Panc1 (cell line): ENCODE data around the gene HOXD13. TPM values are rescaled to one million over a fixed set of nuclear protein-coding genes. Genes with fewer than 3 reads are reported as not detected.
A peak's percentile ranks its signal among the peaks of the same experiment; 100 is the strongest.

Experiments
- ATAC-seq: fragments of 200-7000 bp; cut with Tn5 transposase; 2 replicates; pipeline ENCODE4 v1.9.1; 2020; ENCODE audit warnings: mild to moderate bottlenecking, moderate library complexity
- BruUV-seq: library from RNA; stranded (reverse); fragments of 400-500 nt; replicated peaks from 2 replicates; lab custom pipeline; 2021; lab: Mats Ljungman, UMichigan
- CTCF ChIA-PET: fragments of 300-600 bp; sonication (Branson Sonifier 250); formaldehyde crosslinking; loops from one replicate; lab custom pipeline; 2022; ENCODE audit warnings: antibody characterized with exemption; lab: Charles Lee
- POLR2A ChIA-PET: fragments of 300-600 bp; sonication (Branson Sonifier 250); formaldehyde crosslinking; loops from one replicate; lab custom pipeline; 2022; ENCODE audit warnings: antibody characterized with exemption; lab: Charles Lee
- DNase-seq: peaks from one replicate; pipeline ENCODE4 v3.0.0-alpha.2; 2010; ENCODE audit warnings: low read depth, low spot score
- H3K27ac ChIP-seq: 2 replicates; pipeline ENCODE4 v1.5.1; 2011; ENCODE audit warnings: mild to moderate bottlenecking, low read length, inconsistent platforms
- H3K27me3 ChIP-seq: fragments of 200-500 bp; sonication (Bioruptor generic); 2 replicates; pipeline ENCODE4 v1.6.0; 2014; ENCODE audit warnings: low read length, inconsistent platforms; ENCODE audit not compliant: control insufficient read depth, insufficient read depth
- H3K36me3 ChIP-seq: fragments of 200-500 bp; sonication (Bioruptor generic); 2 replicates; pipeline ENCODE4 v1.5.1; 2014; ENCODE audit warnings: inconsistent platforms, mild to moderate bottlenecking, low read length, moderate library complexity; ENCODE audit not compliant: control insufficient read depth, insufficient read depth
- H3K4me1 ChIP-seq: 2 replicates; pipeline ENCODE4 v1.5.1; 2011; ENCODE audit warnings: inconsistent platforms, mild to moderate bottlenecking, low read length, moderate library complexity; ENCODE audit not compliant: control insufficient read depth, insufficient read depth
- H3K4me3 ChIP-seq, 2 experiments: 2 replicates each; pipeline ENCODE4 v1.5.1; 2011 to 2012; ENCODE audit warnings: low read depth in 2 of 2, low read length in 2 of 2, mild to moderate bottlenecking in 2 of 2, inconsistent platforms in 1 of 2, moderate library complexity in 1 of 2
- H3K9me3 ChIP-seq: fragments of 200-500 bp; sonication (Bioruptor generic); 2 replicates; pipeline ENCODE4 v1.5.1; 2014; ENCODE audit warnings: low read depth, mild to moderate bottlenecking, inconsistent platforms, low read length, moderate library complexity; ENCODE audit not compliant: control insufficient read depth, insufficient read depth
- POLR2AphosphoS5 ChIP-seq: IDR thresholded peaks from 2 replicates; pipeline ENCODE4 v1.6.1; 2012; ENCODE audit warnings: mild to moderate bottlenecking, low read depth, low read length, moderate library complexity
- REST ChIP-seq, 2 experiments: IDR thresholded peaks; 2 replicates each; pipeline ENCODE4 v1.6.1; 2011 to 2012; ENCODE audit warnings: low read depth in 2 of 2, control low read depth in 1 of 2, low read length in 1 of 2, mild to moderate bottlenecking in 1 of 2, moderate library complexity in 1 of 2; ENCODE audit not compliant: insufficient read depth in 1 of 2
- SIN3A ChIP-seq: IDR thresholded peaks from 2 replicates; pipeline ENCODE4 v1.6.1; 2012; ENCODE audit warnings: low read depth, mild to moderate bottlenecking, low read length, moderate library complexity, borderline replicate concordance; ENCODE audit not compliant: insufficient read depth
- TCF7L2 ChIP-seq: IDR thresholded peaks from 2 replicates; pipeline ENCODE4 v1.6.1; 2011; ENCODE audit warnings: mild to moderate bottlenecking, low read depth, low read length, inconsistent platforms
- in situ Hi-C: cut with HindIII; loops from 2 replicates; pipeline ENCODE4 v1.10.0; 2016; ENCODE audit warnings: low sequenced_read_pairs, low pct_unique_long_range_greater_than_20kb
- intact Hi-C: fragments of 100-400 bp; cut with micrococcal nuclease; formaldehyde crosslinking; loops from one replicate; pipeline ENCODE4 v1.10.0; 2022; ENCODE audit not compliant: unreplicated experiment
- total RNA-seq: library from RNA; stranded (reverse); gene quantifications from one replicate; pipeline ENCODE4 v1.2.1, GENCODE V29; 2021; ENCODE audit not compliant: unreplicated experiment
- TF ChIP-seq, protein P1 (sequence below): fragments of 450-650 bp; IDR thresholded peaks from 2 replicates; pipeline ENCODE4 v1.5.1; 2017; ENCODE audit warnings: mild to moderate bottlenecking

The HOXD13 gene
- total RNA-seq, 1 experiment from 2014 or later: not detected

DNA sequence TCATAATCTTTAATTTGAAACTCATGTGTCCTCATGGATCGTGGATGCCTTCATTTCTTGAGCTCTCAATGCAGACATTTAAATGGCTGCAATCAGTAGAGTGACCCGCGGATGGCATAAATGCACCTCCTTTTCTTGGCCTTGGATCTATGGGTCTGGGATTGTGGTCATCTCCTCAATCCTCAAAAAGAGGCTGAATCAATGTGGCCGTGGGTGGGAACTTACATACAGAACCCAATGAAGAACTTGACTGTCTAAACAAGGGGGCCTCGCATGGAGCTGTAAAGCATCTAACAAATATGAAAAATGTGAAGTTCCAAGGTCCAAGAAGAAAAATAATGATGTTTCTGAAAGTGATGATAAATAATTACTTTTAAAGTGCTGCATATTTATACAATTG, 2.9 kb downstream of the HOXD13 start:
- ATAC-seq (no peak), DNase-seq (no peak)
- in situ Hi-C loops (no loop called here), intact Hi-C loops (loop anchor here (5.0 kb wide), 3 partner anchors 843 to 1398 kb away; no protein-coding TSS in a partner anchor)
- no peaks in the 10 kb centered on the region for H3K36me3 ChIP-seq
- peaks cover 5% of the 10 kb centered on the region for H3K27me3 ChIP-seq
- TF ChIP-seq SIN3A: no peak
- TF ChIP-seq, protein P1, sequence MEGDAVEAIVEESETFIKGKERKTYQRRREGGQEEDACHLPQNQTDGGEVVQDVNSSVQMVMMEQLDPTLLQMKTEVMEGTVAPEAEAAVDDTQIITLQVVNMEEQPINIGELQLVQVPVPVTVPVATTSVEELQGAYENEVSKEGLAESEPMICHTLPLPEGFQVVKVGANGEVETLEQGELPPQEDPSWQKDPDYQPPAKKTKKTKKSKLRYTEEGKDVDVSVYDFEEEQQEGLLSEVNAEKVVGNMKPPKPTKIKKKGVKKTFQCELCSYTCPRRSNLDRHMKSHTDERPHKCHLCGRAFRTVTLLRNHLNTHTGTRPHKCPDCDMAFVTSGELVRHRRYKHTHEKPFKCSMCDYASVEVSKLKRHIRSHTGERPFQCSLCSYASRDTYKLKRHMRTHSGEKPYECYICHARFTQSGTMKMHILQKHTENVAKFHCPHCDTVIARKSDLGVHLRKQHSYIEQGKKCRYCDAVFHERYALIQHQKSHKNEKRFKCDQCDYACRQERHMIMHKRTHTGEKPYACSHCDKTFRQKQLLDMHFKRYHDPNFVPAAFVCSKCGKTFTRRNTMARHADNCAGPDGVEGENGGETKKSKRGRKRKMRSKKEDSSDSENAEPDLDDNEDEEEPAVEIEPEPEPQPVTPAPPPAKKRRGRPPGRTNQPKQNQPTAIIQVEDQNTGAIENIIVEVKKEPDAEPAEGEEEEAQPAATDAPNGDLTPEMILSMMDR: no peak
- no peak for TF ChIP-seq REST (IDR thresholded peaks at IDR 0.05; ENCODE audit: insufficient read depth in 1 of 2, low read depth in 2 of 2, low read length in 1 of 2)
- no peak for TF ChIP-seq POLR2AphosphoS5
- TF ChIP-seq TCF7L2: no peak
- CTCF ChIA-PET: no interaction called here
- POLR2A ChIA-PET: no interaction called here
- H3K9me3 ChIP-seq: no peaks in the 10 kb centered on the region
- H3K4me1 ChIP-seq: peaks cover 13% of the 10 kb centered on the region
- no TSS peak for BruUV-seq
- H3K27ac ChIP-seq: no peak overlapping the region
- no peak overlapping the region for H3K4me3 ChIP-seq

GRCh38 chr2:176096243-176096985, 3.9 kb downstream of the HOXD13 start:
- Histone ChIP-seq H3K4me3 (peak overlapping the region; percentile 52 to 87), H3K9me3 (no peaks in the 10 kb centered on the region), H3K27me3 (peaks cover 5% of the 10 kb centered on the region), H3K4me1 (peaks cover 13% of the 10 kb centered on the region), H3K27ac (peak overlapping the region; percentile 75), H3K36me3 (no peaks in the 10 kb centered on the region)
- in situ Hi-C loops: no loop called here
- no peak for ATAC-seq
- TF ChIP-seq SIN3A (no peak), REST (IDR thresholded peaks at IDR 0.05; ENCODE audit: insufficient read depth in 1 of 2, low read depth in 2 of 2, low read length in 1 of 2) (no peak), POLR2AphosphoS5 (no peak), TCF7L2 (no peak)
- TF ChIP-seq, protein P1: no peak
- ChIA-PET CTCF (interaction anchor here (0.6 to 2.2 kb wide), 3 partner anchors 8 to 864 kb away, joined by 3 to 14 read pairs (median 7); no protein-coding TSS in a partner anchor), POLR2A (no interaction called here)
- no TSS peak for BruUV-seq
- no peak for DNase-seq
- intact Hi-C loops: loop anchor here (5.0 kb wide), 3 partner anchors 844 to 1399 kb away; no protein-coding TSS in a partner anchor
